Chondrocyte (in vitro differentiated cells): Measurements from ENCODE around the gene LRFN2. TPM values are rescaled to one million over a fixed set of nuclear protein-coding genes. Genes with fewer than 3 reads are reported as not detected.

Source experiments
- DNase-seq: peaks from one replicate; pipeline ENCODE4 v3.0.0; 2021; ENCODE audit warnings: mixed read lengths, low spot score
- H3K27ac Mint-ChIP-seq: one replicate; pipeline ENCODE4 v1.8.0; 2021; ENCODE audit warnings: mild to moderate bottlenecking, moderate library complexity, mixed read lengths; ENCODE audit not compliant: unreplicated experiment
- H3K27me3 Mint-ChIP-seq: 2 replicates; pipeline ENCODE4 v1.8.0; 2021; ENCODE audit warnings: low read depth, mixed read lengths
- H3K36me3 Mint-ChIP-seq: 2 replicates; pipeline ENCODE4 v1.8.0; 2021; ENCODE audit warnings: low read depth, mixed read lengths
- H3K4me1 Mint-ChIP-seq: 2 replicates; pipeline ENCODE4 v1.8.0; 2021; ENCODE audit warnings: low read depth, mild to moderate bottlenecking, mixed read lengths
- H3K4me3 Mint-ChIP-seq: one replicate; pipeline ENCODE4 v1.8.0; 2021; ENCODE audit warnings: mild to moderate bottlenecking, moderate library complexity, mixed read lengths; ENCODE audit not compliant: unreplicated experiment
- H3K9me3 Mint-ChIP-seq: 2 replicates; pipeline ENCODE4 v1.8.0; 2021; ENCODE audit warnings: low read depth, mixed read lengths
- total RNA-seq: library from RNA; stranded (reverse); gene quantifications from 3 replicates; pipeline ENCODE4 v1.2.1, GENCODE V29; 2021
- TF ChIP-seq, protein P1 (sequence below): fragments of 200-600 bp; sonication (generic); IDR thresholded peaks from 2 replicates; pipeline ENCODE4 v1.5.0; 2021; ENCODE audit warnings: antibody characterized with exemption, mild to moderate bottlenecking, moderate library complexity

LRFN2 gene
- total RNA-seq, 1 donor from 2014 or later = 0.05 TPM

GRCh38 chr6:40417031-40417430 lies 170.1 kb downstream of the LRFN2 start:
- no peaks in the 10 kb centered on the region for H3K9me3 Mint-ChIP-seq
- no peaks in the 10 kb centered on the region for H3K36me3 Mint-ChIP-seq
- TF ChIP-seq, protein P1, sequence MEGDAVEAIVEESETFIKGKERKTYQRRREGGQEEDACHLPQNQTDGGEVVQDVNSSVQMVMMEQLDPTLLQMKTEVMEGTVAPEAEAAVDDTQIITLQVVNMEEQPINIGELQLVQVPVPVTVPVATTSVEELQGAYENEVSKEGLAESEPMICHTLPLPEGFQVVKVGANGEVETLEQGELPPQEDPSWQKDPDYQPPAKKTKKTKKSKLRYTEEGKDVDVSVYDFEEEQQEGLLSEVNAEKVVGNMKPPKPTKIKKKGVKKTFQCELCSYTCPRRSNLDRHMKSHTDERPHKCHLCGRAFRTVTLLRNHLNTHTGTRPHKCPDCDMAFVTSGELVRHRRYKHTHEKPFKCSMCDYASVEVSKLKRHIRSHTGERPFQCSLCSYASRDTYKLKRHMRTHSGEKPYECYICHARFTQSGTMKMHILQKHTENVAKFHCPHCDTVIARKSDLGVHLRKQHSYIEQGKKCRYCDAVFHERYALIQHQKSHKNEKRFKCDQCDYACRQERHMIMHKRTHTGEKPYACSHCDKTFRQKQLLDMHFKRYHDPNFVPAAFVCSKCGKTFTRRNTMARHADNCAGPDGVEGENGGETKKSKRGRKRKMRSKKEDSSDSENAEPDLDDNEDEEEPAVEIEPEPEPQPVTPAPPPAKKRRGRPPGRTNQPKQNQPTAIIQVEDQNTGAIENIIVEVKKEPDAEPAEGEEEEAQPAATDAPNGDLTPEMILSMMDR = no peak

GRCh38 chr6:40414617-40415016 lies 172.5 kb downstream of the LRFN2 start:
- no peak for DNase-seq
- Mint-ChIP-seq H3K36me3 (no peaks in the 10 kb centered on the region), H3K27me3 (peaks cover 4% of the 10 kb centered on the region), H3K4me1 (peaks cover 12% of the 10 kb centered on the region), H3K9me3 (no peaks in the 10 kb centered on the region), H3K4me3 (no peak overlapping the region), H3K27ac (no peak overlapping the region)
- TF ChIP-seq, protein P1 = no peak

More at GRCh38 chr6:40417031-40417430, 170.1 kb downstream of the LRFN2 start:
- peaks cover 9% of the 10 kb centered on the region for H3K27me3 Mint-ChIP-seq
- H3K4me3 Mint-ChIP-seq = no peak overlapping the region
- peaks cover 5% of the 10 kb centered on the region for H3K4me1 Mint-ChIP-seq
- no peak for DNase-seq
- no peak overlapping the region for H3K27ac Mint-ChIP-seq

DNA sequence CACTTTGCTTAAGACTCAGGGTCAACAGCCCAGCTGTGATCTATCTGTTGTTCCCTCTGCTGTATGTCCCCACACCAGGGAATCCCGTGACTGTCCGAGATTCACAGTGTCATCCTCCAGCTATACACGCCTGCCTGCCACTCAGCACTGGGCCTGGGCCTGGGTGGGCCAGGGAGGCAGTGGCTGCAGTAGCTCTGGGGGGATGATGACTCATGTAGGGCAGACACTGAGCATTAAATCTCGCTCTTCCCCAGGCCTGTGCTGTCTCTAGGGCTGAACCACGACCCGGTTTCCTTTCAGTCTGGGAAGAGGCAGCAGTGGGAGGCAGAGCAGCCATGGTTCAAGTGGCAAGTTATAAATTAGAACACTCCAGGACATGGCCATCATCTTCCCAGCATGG lies 173.9 kb downstream of the LRFN2 start:
- H3K9me3 Mint-ChIP-seq = no peaks in the 10 kb centered on the region
- H3K36me3 Mint-ChIP-seq = no peaks in the 10 kb centered on the region
- no peak overlapping the region for H3K27ac Mint-ChIP-seq

DNA sequence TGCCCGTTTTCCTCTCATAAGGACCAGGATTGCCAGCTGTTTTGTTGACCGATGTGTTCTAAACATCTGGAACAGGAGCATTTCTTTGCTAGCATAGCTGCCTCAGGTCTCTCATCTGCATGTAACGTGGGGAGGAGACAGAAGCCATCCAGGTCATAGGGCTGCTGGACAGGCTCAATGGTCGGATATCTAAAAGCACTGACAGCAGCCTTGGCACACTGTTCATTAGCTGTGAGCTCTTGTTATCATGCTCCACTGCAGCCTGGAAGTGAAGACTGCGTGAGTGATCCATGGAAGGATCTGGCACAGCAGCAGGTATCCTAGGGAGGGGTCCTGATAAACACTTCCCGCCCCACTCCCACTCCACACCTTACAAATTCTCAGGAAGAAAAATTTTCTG lies 175.3 kb downstream of the LRFN2 start:
- Mint-ChIP-seq H3K27me3 (no peaks in the 10 kb centered on the region), H3K4me1 (peaks cover 17% of the 10 kb centered on the region), H3K9me3 (no peaks in the 10 kb centered on the region), H3K27ac (no peak overlapping the region), H3K4me3 (no peak overlapping the region), H3K36me3 (no peaks in the 10 kb centered on the region)
- TF ChIP-seq, protein P1 = no peak
- DNase-seq = no peak

More for the DNA sequence above, 173.9 kb downstream of the LRFN2 start:
- DNase-seq = no peak
- peaks cover 4% of the 10 kb centered on the region for H3K27me3 Mint-ChIP-seq
- no peak overlapping the region for H3K4me3 Mint-ChIP-seq
- H3K4me1 Mint-ChIP-seq = peaks cover 17% of the 10 kb centered on the region
- TF ChIP-seq, protein P1 = no peak

GRCh38 chr6:40410821-40411220 lies 176.3 kb downstream of the LRFN2 start:
- no peaks in the 10 kb centered on the region for H3K9me3 Mint-ChIP-seq

More at GRCh38 chr6:40410821-40411220, 176.3 kb downstream of the LRFN2 start:
- no peak overlapping the region for H3K27ac Mint-ChIP-seq
- no peak overlapping the region for H3K4me3 Mint-ChIP-seq
- H3K27me3 Mint-ChIP-seq = no peaks in the 10 kb centered on the region
- H3K36me3 Mint-ChIP-seq = no peaks in the 10 kb centered on the region
- TF ChIP-seq, protein P1 = no peak
- no peak for DNase-seq
- peaks cover 24% of the 10 kb centered on the region for H3K4me1 Mint-ChIP-seq
